H1 (cell line): ENCODE results near the gene MATK. TPM values are rescaled to one million over a fixed set of nuclear protein-coding genes. Genes with fewer than 3 reads are reported as not detected.

Experiments
- HDAC2 ChIP-seq, 2 experiments: fragments of 300-600 bp in 1 of 2; sonication (generic) in 1 of 2; IDR thresholded peaks; 2 replicates each; pipeline ENCODE4 v1.6.1; 2011 to 2012; ENCODE audit warnings: low read depth in 2 of 2, low read length in 2 of 2, mild to moderate bottlenecking in 2 of 2, moderate library complexity in 2 of 2, borderline replicate concordance in 1 of 2, inconsistent platforms in 1 of 2
- KDM4A ChIP-seq: IDR thresholded peaks from one replicate; pipeline ENCODE4 v1.7.1; 2012; ENCODE audit warnings: low read depth, mild to moderate bottlenecking, moderate library complexity, low read length, inconsistent platforms; ENCODE audit not compliant: severe bottlenecking
- POLR2AphosphoS5 ChIP-seq: IDR thresholded peaks from 2 replicates; pipeline ENCODE4 v1.6.1; 2011; ENCODE audit warnings: low read depth, low read length
- SIN3A ChIP-seq, 2 experiments: IDR thresholded peaks in 1 of 2; conservative IDR thresholded peaks in 1 of 2; 2 replicates each; pipeline ENCODE4 v1.6.1; 2011 to 2012; ENCODE audit warnings: low read length in 2 of 2, improper control_type of control experiment in 1 of 2, low read depth in 1 of 2, mild to moderate bottlenecking in 1 of 2
- TAF1 ChIP-seq: IDR thresholded peaks from 2 replicates; pipeline ENCODE4 v1.6.1; 2011; ENCODE audit warnings: mild to moderate bottlenecking, low read depth, low read length
- TAF7 ChIP-seq: optimal IDR thresholded peaks from 2 replicates; pipeline ENCODE3; 2011; ENCODE audit warnings: low read depth, mild to moderate bottlenecking, inconsistent platforms, low read length, moderate library complexity, borderline replicate concordance
- TEAD4 ChIP-seq: IDR thresholded peaks from 2 replicates; pipeline ENCODE4 v1.6.1; 2012; ENCODE audit warnings: low read depth, low read length, inconsistent platforms, mixed read lengths
- ZNF274 ChIP-seq: IDR thresholded peaks from 2 replicates; pipeline ENCODE4 v1.7.0; 2012; ENCODE audit warnings: low read length, borderline replicate concordance; ENCODE audit errors: extremely low read depth
- polyA plus RNA-seq, 7 experiments: library from polyadenylated mRNA; depleted of rRNA in 3 of 7; stranded (reverse) in 5 of 7; unstranded in 2 of 7; fragments of >200 nt in 5 of 7; fragments of 200-250 nt in 2 of 7; gene quantifications; 1 replicate in 5 of 7; 2 replicates in 1 of 7; 4 replicates in 1 of 7; pipeline versions ENCODE4 v1.2.1 to v1.2.3, GENCODE V29; 2011 to 2013; ENCODE audit warnings: missing spikeins in 2 of 7, mixed read lengths in 2 of 7
- total RNA-seq: library from RNA; stranded (reverse); fragmentation: NEBNext Ultra II Directional; extraction: Animal tissue kit (Norgen Biotek cat#: 25700); gene quantifications from 2 replicates; pipeline ENCODE4 v1.2.1, GENCODE V29; 2021
- TF ChIP-seq, protein P1 (sequence below): IDR thresholded peaks from 2 replicates; pipeline ENCODE4 v1.6.1; 2011; ENCODE audit warnings: low read depth, mild to moderate bottlenecking, low read length; ENCODE audit not compliant: insufficient read depth
- TF ChIP-seq, protein P2 (sequence below): IDR thresholded peaks from 2 replicates; pipeline ENCODE4 v1.6.1; 2012; ENCODE audit warnings: inconsistent platforms

Gene MATK
- total and polyA plus RNA-seq, 2 of the 8 experiments (the other 6 are each of a cell fraction or from before 2014, with no cell fraction given): 20.5 to 21.4 TPM

- TF ChIP-seq, protein P1, sequence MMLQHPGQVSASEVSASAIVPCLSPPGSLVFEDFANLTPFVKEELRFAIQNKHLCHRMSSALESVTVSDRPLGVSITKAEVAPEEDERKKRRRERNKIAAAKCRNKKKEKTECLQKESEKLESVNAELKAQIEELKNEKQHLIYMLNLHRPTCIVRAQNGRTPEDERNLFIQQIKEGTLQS: no peak
- no peak for TF ChIP-seq ZNF274
- no peak for TF ChIP-seq TAF1
- TF ChIP-seq HDAC2 (IDR thresholded peaks at IDR 0.05; ENCODE audit: borderline replicate concordance in 1 of 2, low read depth in 2 of 2, low read length in 2 of 2): no peak
- no peak for TF ChIP-seq TAF7
- no peak for TF ChIP-seq SIN3A (conservative IDR thresholded peaks at IDR 0.05 in 1 of 2, IDR thresholded peaks at IDR 0.05 in 1 of 2; ENCODE audit: low read depth in 1 of 2, low read length in 2 of 2)
- TF ChIP-seq, protein P2, sequence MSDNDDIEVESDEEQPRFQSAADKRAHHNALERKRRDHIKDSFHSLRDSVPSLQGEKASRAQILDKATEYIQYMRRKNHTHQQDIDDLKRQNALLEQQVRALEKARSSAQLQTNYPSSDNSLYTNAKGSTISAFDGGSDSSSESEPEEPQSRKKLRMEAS: no peak
- TF ChIP-seq POLR2AphosphoS5: no peak
- TF ChIP-seq TEAD4: no peak
- no peak for TF ChIP-seq KDM4A
These were observed 1.4 kb downstream of the MATK start (continued) for GRCh38 chr19:3784607-3785450.
